ENCODE measurements around the gene TULP3. TPM values are rescaled to one million over a fixed set of nuclear protein-coding genes. Genes with fewer than 3 reads are reported as not detected.

The TULP3 gene
- 15.4 TPM for total RNA-seq
- long read RNA-seq, partial matches to known transcripts = 4 of 20 reads
- long read RNA-seq, other reads (novel, unspliced or antisense) = 15 of 20 reads

GRCh38 chr12:2890388-2891239 is at the start of gene TULP3:
Gene TULP3, plus strand, starts transcription at chr12:2890891. Its CDS starts 57 bp downstream, at chr12:2890948.
- Histone ChIP-seq H3K27me3 (ENCODE audit: low read depth) (no peaks in the 10 kb centered on the region), H3K4me1 (peaks cover 24% of the 10 kb centered on the region), H3K36me3 (peaks cover 5% of the 10 kb centered on the region), H3K27ac (peak within 1 kb of the TSS; percentile 89), H3K4me3 (peak within 1 kb of the TSS; percentile 97), H3K9me3 (no peaks in the 10 kb centered on the region)
- intact Hi-C loops (cut with DNase I) = no loop called here
- TF ChIP-seq CTCF (IDR thresholded peaks at IDR 0.05) = no peak
- ATAC-seq (peak; percentile 99), DNase-seq (peak; percentile 98)

- Histone ChIP-seq H3K27me3 (ENCODE audit: low read depth) (no peaks in the 10 kb centered on the region), H3K36me3 (peaks cover 27% of the 10 kb centered on the region), H3K27ac (no peak overlapping the region), H3K4me1 (no peaks in the 10 kb centered on the region), H3K9me3 (no peaks in the 10 kb centered on the region), H3K4me3 (no peak overlapping the region)
- ATAC-seq (no peak), DNase-seq (no peak)
- intact Hi-C loops (cut with DNase I) = no loop called here
- TF ChIP-seq CTCF (IDR thresholded peaks at IDR 0.05) = no peak
These were observed 49.5 kb upstream of the TULP3 start for GRCh38 chr12:2841056-2841650.

GRCh38 chr12:2842948-2843347 is 47.7 kb upstream of the TULP3 start:
- intact Hi-C loops (cut with DNase I) = no loop called here
- no peaks in the 10 kb centered on the region for H3K9me3 ChIP-seq
- TF ChIP-seq CTCF (IDR thresholded peaks at IDR 0.05) = no peak
- H3K4me3 ChIP-seq = no peak overlapping the region
- no peaks in the 10 kb centered on the region for H3K4me1 ChIP-seq
- ATAC-seq (no peak), DNase-seq (no peak)
- H3K27ac ChIP-seq = no peak overlapping the region
- H3K36me3 ChIP-seq = peaks cover 31% of the 10 kb centered on the region
- no peaks in the 10 kb centered on the region for H3K27me3 ChIP-seq (ENCODE audit: low read depth)

GRCh38 chr12:2844786-2845185 is 45.9 kb upstream of the TULP3 start:
- no peak overlapping the region for H3K27ac ChIP-seq
- no peak for TF ChIP-seq CTCF (IDR thresholded peaks at IDR 0.05)
- intact Hi-C loops (cut with DNase I) = no loop called here
- no peaks in the 10 kb centered on the region for H3K27me3 ChIP-seq (ENCODE audit: low read depth)
- H3K9me3 ChIP-seq = no peaks in the 10 kb centered on the region
- DNase-seq = no peak
- H3K36me3 ChIP-seq = peaks cover 18% of the 10 kb centered on the region
- H3K4me1 ChIP-seq = no peaks in the 10 kb centered on the region
- ATAC-seq = no peak
- no peak overlapping the region for H3K4me3 ChIP-seq

GRCh38 chr12:2845280-2845679 is 45.4 kb upstream of the TULP3 start:
- no peaks in the 10 kb centered on the region for H3K27me3 ChIP-seq (ENCODE audit: low read depth)
- intact Hi-C loops (cut with DNase I) = no loop called here
- DNase-seq (no peak), ATAC-seq (peak in 1 of 2 donors; percentile 47)
- peaks cover 18% of the 10 kb centered on the region for H3K36me3 ChIP-seq
- no peaks in the 10 kb centered on the region for H3K4me1 ChIP-seq
- H3K4me3 ChIP-seq = no peak overlapping the region
- H3K27ac ChIP-seq = no peak overlapping the region
- TF ChIP-seq CTCF (IDR thresholded peaks at IDR 0.05) = no peak
- H3K9me3 ChIP-seq = no peaks in the 10 kb centered on the region

Data from lower lobe of right lung (tissue), 2 donors.